Activated CD4-positive, alpha-beta memory T cell treated with anti-CD3 and anti-CD28 coated beads, Interleukin-2, amount 10 ng/mL, durations not matched to agents 7 days and 5 days (primary cell): ENCODE measurements around the gene PUS3. TPM values are rescaled to one million over a fixed set of nuclear protein-coding genes. Genes with fewer than 3 reads are reported as not detected.
A peak's percentile ranks its signal among the peaks of the same experiment; 100 is the strongest.

Experiments
- CTCF ChIA-PET: fragments of 350-600 bp; sonication (Branson Sonifier 250); formaldehyde crosslinking; loops from one replicate; lab custom pipeline; 2021; ENCODE audit warnings: antibody characterized with exemption, inconsistent platforms; lab: Charles Lee
- POLR2A ChIA-PET: fragments of 350-600 bp; sonication (Branson Sonifier 250); formaldehyde crosslinking; loops from one replicate; lab custom pipeline; 2021; ENCODE audit warnings: antibody characterized with exemption; lab: Charles Lee
- DNase-seq: peaks from one replicate; pipeline ENCODE4 v3.0.0-alpha.2; 2020
- H3K27ac Mint-ChIP-seq: one replicate; pipeline ENCODE4 v1.8.0; 2021; ENCODE audit warnings: mild to moderate bottlenecking, mixed read lengths
- H3K27me3 Mint-ChIP-seq: one replicate; pipeline ENCODE4 v1.8.0; 2021; ENCODE audit warnings: mixed read lengths
- H3K36me3 Mint-ChIP-seq: one replicate; pipeline ENCODE4 v1.8.0; 2021; ENCODE audit warnings: low read depth, mixed read lengths
- H3K4me1 Mint-ChIP-seq: one replicate; pipeline ENCODE4 v1.8.0; 2021; ENCODE audit warnings: mixed read lengths
- H3K4me3 Mint-ChIP-seq: one replicate; pipeline ENCODE4 v1.8.0; 2021; ENCODE audit warnings: mild to moderate bottlenecking, mixed read lengths
- H3K9me3 Mint-ChIP-seq: one replicate; pipeline ENCODE4 v1.8.0; 2021; ENCODE audit warnings: mixed read lengths
- total RNA-seq, 2 experiments: library from RNA; stranded (reverse); gene quantifications; one replicate each; pipeline ENCODE4 v1.2.3, GENCODE V29; 2021

PUS3 gene
- total RNA-seq, 2 experiments from 2014 or later = 7.8 to 11.5 TPM

- ChIA-PET POLR2A (no interaction called here), CTCF (interaction anchor here (7.7 kb wide), 1 partner anchor 247 kb away, joined by 75 read pairs; no protein-coding TSS in a partner anchor)
- no peak for DNase-seq
- no peaks in the 10 kb centered on the region for H3K36me3 Mint-ChIP-seq
- H3K27me3 Mint-ChIP-seq = no peaks in the 10 kb centered on the region
- H3K4me1 Mint-ChIP-seq = peaks cover 2% of the 10 kb centered on the region
- no peak overlapping the region for H3K27ac Mint-ChIP-seq
- no peaks in the 10 kb centered on the region for H3K9me3 Mint-ChIP-seq
- H3K4me3 Mint-ChIP-seq = no peak overlapping the region
Measured at GRCh38 chr11:125945011-125945796, 42.2 kb upstream of the PUS3 start.

- no peaks in the 10 kb centered on the region for H3K36me3 Mint-ChIP-seq
- DNase-seq = no peak
- no peaks in the 10 kb centered on the region for H3K27me3 Mint-ChIP-seq
- CTCF ChIA-PET = interaction anchor here (1.5 to 7.7 kb wide), 2 partner anchors 23 to 248 kb away, joined by 4 to 75 read pairs; no protein-coding TSS in a partner anchor
- H3K9me3 Mint-ChIP-seq = no peaks in the 10 kb centered on the region
- peaks cover 2% of the 10 kb centered on the region for H3K4me1 Mint-ChIP-seq
- H3K27ac Mint-ChIP-seq = no peak overlapping the region
- POLR2A ChIA-PET = no interaction called here
- no peak overlapping the region for H3K4me3 Mint-ChIP-seq
Measured at GRCh38 chr11:125944350-125945010, 41.5 kb upstream of the PUS3 start.

- Mint-ChIP-seq H3K4me1 (peaks cover 4% of the 10 kb centered on the region), H3K27ac (no peak overlapping the region), H3K36me3 (no peaks in the 10 kb centered on the region), H3K27me3 (no peaks in the 10 kb centered on the region), H3K4me3 (no peak overlapping the region), H3K9me3 (no peaks in the 10 kb centered on the region)
- ChIA-PET CTCF (interaction anchor here (0.5 to 7.7 kb wide), 4 partner anchors 22 to 537 kb away, joined by 3 to 75 read pairs (median 4); no protein-coding TSS in a partner anchor), POLR2A (no interaction called here)
- DNase-seq = no peak
Measured at GRCh38 chr11:125943661-125944349, 40.8 kb upstream of the PUS3 start.

- no peak overlapping the region for H3K4me3 Mint-ChIP-seq
- H3K4me1 Mint-ChIP-seq = peaks cover 12% of the 10 kb centered on the region
- no peak for DNase-seq
- no peaks in the 10 kb centered on the region for H3K9me3 Mint-ChIP-seq
- no peaks in the 10 kb centered on the region for H3K36me3 Mint-ChIP-seq
- no peak overlapping the region for H3K27ac Mint-ChIP-seq
- no peaks in the 10 kb centered on the region for H3K27me3 Mint-ChIP-seq
- ChIA-PET CTCF (interaction anchor here (0.5 to 7.7 kb wide), 9 partner anchors 11 to 536 kb away, joined by 3 to 75 read pairs (median 3); no protein-coding TSS in a partner anchor), POLR2A (no interaction called here)
Measured at GRCh38 chr11:125942771-125943428, 39.9 kb upstream of the PUS3 start.

GRCh38 chr11:125941619-125942611 is 38.9 kb upstream of the PUS3 start:
- Mint-ChIP-seq H3K27me3 (no peaks in the 10 kb centered on the region), H3K9me3 (no peaks in the 10 kb centered on the region), H3K4me1 (peaks cover 13% of the 10 kb centered on the region), H3K36me3 (no peaks in the 10 kb centered on the region), H3K4me3 (no peak overlapping the region), H3K27ac (no peak overlapping the region)
- CTCF ChIA-PET = interaction anchor here (0.8 to 7.7 kb wide), 9 partner anchors 10 to 256 kb away, joined by 3 to 75 read pairs (median 3); no protein-coding TSS in a partner anchor
- POLR2A ChIA-PET = no interaction called here
- peak; percentile 52 for DNase-seq

GRCh38 chr11:125941267-125941618 is 38.2 kb upstream of the PUS3 start:
- no peak overlapping the region for H3K4me3 Mint-ChIP-seq
- ChIA-PET POLR2A (no interaction called here), CTCF (interaction anchor here (1.0 to 7.7 kb wide), 6 partner anchors 13 to 489 kb away, joined by 3 to 75 read pairs (median 4); no protein-coding TSS in a partner anchor)
- no peaks in the 10 kb centered on the region for H3K27me3 Mint-ChIP-seq
- H3K9me3 Mint-ChIP-seq = no peaks in the 10 kb centered on the region
- no peak for DNase-seq
- H3K27ac Mint-ChIP-seq = no peak overlapping the region
- peaks cover 13% of the 10 kb centered on the region for H3K4me1 Mint-ChIP-seq
- H3K36me3 Mint-ChIP-seq = no peaks in the 10 kb centered on the region

GRCh38 chr11:125940145-125940544 is 37.1 kb upstream of the PUS3 start:
- Mint-ChIP-seq H3K36me3 (no peaks in the 10 kb centered on the region), H3K4me1 (peaks cover 13% of the 10 kb centered on the region), H3K27me3 (no peaks in the 10 kb centered on the region), H3K4me3 (no peak overlapping the region), H3K27ac (no peak overlapping the region), H3K9me3 (no peaks in the 10 kb centered on the region)
- DNase-seq = no peak
- ChIA-PET POLR2A (no interaction called here), CTCF (interaction anchor here (0.7 to 7.7 kb wide), 6 partner anchors 12 to 488 kb away, joined by 3 to 75 read pairs (median 3); no protein-coding TSS in a partner anchor)

GRCh38 chr11:125939081-125939521 is 36.1 kb upstream of the PUS3 start:
- Mint-ChIP-seq H3K36me3 (no peaks in the 10 kb centered on the region), H3K9me3 (no peaks in the 10 kb centered on the region), H3K27me3 (no peaks in the 10 kb centered on the region), H3K4me3 (no peak overlapping the region), H3K27ac (no peak overlapping the region), H3K4me1 (peaks cover 13% of the 10 kb centered on the region)
- POLR2A ChIA-PET = interaction anchor here (1.3 kb wide), 1 partner anchor 36 kb away, joined by 4 read pairs; the partner anchor contains the start of gene PUS3
- CTCF ChIA-PET = interaction anchor here (0.8 to 7.7 kb wide), 3 partner anchors 9 to 253 kb away, joined by 3 to 75 read pairs (median 8); no protein-coding TSS in a partner anchor
- DNase-seq = no peak

GRCh38 chr11:125938418-125938817 is 35.4 kb upstream of the PUS3 start:
- Mint-ChIP-seq H3K9me3 (no peaks in the 10 kb centered on the region), H3K36me3 (no peaks in the 10 kb centered on the region), H3K4me3 (no peak overlapping the region), H3K27me3 (peaks cover under 1% of the 10 kb centered on the region), H3K4me1 (peaks cover 13% of the 10 kb centered on the region), H3K27ac (no peak overlapping the region)
- ChIA-PET CTCF (interaction anchor here (0.8 to 7.7 kb wide), 3 partner anchors 9 to 254 kb away, joined by 3 to 75 read pairs (median 8); no protein-coding TSS in a partner anchor), POLR2A (interaction anchor here (1.3 kb wide), 1 partner anchor 36 kb away, joined by 4 read pairs; the partner anchor contains the start of gene PUS3)
- no peak for DNase-seq

GRCh38 chr11:125935618-125936199 is 32.7 kb upstream of the PUS3 start:
- Mint-ChIP-seq H3K4me1 (peaks cover 14% of the 10 kb centered on the region), H3K9me3 (no peaks in the 10 kb centered on the region), H3K36me3 (no peaks in the 10 kb centered on the region), H3K27me3 (peaks cover 5% of the 10 kb centered on the region), H3K27ac (no peak overlapping the region), H3K4me3 (no peak overlapping the region)
- no peak for DNase-seq
- ChIA-PET CTCF (interaction anchor here (1.0 to 1.3 kb wide), 3 partner anchors 7 to 258 kb away, joined by 3 to 5 read pairs (median 3); no protein-coding TSS in a partner anchor), POLR2A (no interaction called here)

- no peaks in the 10 kb centered on the region for H3K9me3 Mint-ChIP-seq
- H3K27ac Mint-ChIP-seq = no peak overlapping the region
- peaks cover 14% of the 10 kb centered on the region for H3K4me1 Mint-ChIP-seq
- POLR2A ChIA-PET = no interaction called here
- H3K36me3 Mint-ChIP-seq = no peaks in the 10 kb centered on the region
- no peak overlapping the region for H3K4me3 Mint-ChIP-seq
- CTCF ChIA-PET = no interaction called here
- no peak for DNase-seq
- peaks cover 5% of the 10 kb centered on the region for H3K27me3 Mint-ChIP-seq
Measured at GRCh38 chr11:125935056-125935455, 32.0 kb upstream of the PUS3 start.
